PC-9 (cell line): Measurements from ENCODE around the gene IGLL5.

Source experiments
- EZH2 ChIP-seq: fragments of 200-600 bp; sonication (generic); IDR thresholded peaks from 2 replicates; pipeline ENCODE4 v1.8.0; 2017; ENCODE audit warnings: antibody characterized with exemption, low read depth
- TF ChIP-seq, protein P1 (sequence below): fragments of 200-600 bp; sonication (generic); conservative IDR thresholded peaks from 2 replicates; pipeline ENCODE4 v1.6.1; 2017; ENCODE audit warnings: mixed run types, antibody characterized with exemption, mild to moderate bottlenecking, moderate library complexity

DNA sequence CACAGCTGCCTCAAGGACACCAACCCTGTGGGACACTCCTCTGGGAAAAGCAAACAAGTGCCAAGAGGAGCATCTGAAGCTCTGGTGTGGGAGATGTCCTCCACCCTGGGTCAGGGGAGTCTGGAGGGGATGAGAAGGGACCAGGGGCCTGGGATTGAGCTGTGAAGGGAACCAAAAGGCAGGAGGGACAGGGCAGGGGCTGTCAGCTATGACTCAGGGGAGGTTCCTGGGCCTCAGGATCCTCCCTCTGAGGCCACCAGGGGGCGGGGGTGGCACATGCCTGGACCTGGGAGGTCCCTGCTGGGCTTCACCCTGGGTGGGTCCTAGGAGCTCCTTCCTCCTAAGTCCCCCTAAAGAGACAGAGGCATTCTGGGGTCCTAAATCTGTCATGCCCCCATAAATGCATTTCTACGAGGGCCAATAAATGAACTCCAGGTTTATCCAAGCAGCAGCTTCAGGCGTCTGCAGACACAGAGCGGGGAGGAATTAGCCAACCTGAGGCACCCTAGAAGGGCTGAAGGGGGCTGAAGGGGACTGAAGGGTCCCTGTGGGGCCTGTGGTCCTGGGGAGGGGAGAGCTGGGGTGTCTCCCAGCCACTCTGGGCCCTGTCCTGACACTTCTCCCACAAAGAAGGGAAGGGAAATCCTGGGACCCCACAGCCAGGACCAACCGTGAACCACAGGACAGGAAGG is 31.9 kb upstream of the IGLL5 start:
- TF ChIP-seq, protein P1, sequence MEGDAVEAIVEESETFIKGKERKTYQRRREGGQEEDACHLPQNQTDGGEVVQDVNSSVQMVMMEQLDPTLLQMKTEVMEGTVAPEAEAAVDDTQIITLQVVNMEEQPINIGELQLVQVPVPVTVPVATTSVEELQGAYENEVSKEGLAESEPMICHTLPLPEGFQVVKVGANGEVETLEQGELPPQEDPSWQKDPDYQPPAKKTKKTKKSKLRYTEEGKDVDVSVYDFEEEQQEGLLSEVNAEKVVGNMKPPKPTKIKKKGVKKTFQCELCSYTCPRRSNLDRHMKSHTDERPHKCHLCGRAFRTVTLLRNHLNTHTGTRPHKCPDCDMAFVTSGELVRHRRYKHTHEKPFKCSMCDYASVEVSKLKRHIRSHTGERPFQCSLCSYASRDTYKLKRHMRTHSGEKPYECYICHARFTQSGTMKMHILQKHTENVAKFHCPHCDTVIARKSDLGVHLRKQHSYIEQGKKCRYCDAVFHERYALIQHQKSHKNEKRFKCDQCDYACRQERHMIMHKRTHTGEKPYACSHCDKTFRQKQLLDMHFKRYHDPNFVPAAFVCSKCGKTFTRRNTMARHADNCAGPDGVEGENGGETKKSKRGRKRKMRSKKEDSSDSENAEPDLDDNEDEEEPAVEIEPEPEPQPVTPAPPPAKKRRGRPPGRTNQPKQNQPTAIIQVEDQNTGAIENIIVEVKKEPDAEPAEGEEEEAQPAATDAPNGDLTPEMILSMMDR = peak; percentile 55; the same call in 1 of the 2 replicates
- no peak for TF ChIP-seq EZH2
